Measurements from ENCODE around the gene GPR31.

Gene GPR31

GRCh38 chr6:167137081-167137480, 20.7 kb downstream of the GPR31 start:
- no peak for DNase-seq

DNA sequence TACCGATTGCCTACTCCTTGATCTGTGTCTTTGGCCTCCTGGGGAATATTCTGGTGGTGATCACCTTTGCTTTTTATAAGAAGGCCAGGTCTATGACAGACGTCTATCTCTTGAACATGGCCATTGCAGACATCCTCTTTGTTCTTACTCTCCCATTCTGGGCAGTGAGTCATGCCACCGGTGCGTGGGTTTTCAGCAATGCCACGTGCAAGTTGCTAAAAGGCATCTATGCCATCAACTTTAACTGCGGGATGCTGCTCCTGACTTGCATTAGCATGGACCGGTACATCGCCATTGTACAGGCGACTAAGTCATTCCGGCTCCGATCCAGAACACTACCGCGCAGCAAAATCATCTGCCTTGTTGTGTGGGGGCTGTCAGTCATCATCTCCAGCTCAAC, 21.4 kb downstream of the GPR31 start:
- no peak for DNase-seq

DNA sequence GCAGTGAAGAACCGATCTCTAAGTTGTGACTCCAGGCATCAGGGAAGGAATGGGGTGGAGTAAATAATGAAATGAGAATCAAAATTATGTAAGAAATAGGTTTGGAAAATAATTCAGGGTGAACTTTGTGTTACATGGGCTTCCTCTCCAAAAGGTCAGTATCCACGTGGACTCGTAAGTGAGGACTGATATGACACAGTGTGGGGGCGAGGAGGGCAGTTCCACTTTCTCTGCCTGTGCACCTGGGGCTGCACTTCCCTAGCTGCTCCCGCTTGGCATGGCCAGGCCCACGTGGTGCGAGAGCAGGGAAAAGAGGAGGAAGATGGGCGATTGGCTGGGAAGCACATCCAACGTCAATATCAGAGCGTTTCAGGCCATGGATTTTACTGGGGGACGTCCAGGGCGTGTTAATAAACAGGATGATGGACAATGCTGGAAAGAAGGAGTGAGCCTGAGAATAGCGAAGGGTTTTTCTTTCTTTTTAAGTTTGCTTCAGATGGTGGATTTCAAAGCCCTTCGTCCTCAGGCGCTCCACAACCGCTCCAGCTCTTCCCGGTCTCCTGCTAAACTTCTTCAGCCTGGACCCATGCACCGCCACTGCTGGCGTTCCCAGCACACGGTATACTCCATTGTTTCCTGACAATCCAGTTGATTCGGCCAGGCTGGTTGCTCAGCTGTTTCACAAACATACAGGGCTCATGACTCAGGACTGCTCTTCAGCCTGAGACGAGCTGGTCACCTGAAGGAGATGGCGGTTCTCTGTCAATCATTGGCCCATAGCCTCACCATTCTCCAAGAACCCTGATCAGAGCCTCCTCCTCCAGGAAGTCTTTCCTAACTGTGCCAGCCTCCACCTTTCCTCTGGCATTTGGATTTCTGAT, 23.1 kb downstream of the GPR31 start:
- no peak for DNase-seq

DNA sequence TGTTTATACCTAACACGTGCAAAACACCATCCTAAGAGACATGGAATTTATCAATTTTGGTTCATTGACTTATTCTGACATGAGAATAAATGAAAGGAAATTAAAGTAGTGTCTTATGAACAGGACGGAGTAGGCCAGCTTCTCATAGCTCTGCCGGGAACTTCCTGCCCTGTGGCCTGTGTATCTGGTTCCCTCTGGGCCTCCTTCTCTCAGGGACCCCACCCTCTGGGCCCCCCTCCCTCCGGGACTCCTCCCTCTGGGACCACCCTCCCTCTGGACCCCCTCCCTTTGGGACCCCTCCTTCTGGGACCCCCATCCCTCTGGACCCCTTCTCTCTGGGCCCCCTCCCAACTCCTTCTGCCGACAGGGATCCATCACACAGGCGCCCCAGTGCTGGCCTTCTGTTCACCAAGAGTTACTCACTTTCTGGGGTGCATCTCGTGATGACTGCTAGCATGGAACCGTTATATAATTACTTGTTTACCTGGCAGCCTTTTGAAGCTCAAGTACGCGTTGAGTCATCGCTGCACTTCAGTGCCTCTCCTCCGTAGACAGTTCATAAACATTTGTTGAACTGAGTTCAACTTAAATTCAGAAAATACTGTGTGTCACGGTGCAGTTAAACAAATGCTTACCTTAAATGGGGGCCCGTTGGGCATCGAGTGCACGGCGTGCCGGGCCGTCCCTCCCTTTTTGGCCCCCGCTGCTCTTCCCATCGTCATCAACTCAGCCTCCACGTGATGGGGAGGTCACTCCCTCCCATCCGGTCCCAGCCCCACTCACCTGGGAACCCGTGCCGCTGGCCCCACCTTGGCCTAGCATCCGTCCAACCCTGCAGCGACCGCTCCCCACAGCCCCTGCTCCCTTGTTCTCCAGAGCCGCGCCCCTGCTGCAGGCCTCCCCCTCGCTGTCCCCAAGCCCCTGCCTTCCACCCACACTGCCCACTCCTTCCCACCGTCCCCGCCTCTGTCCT, 26.8 kb downstream of the GPR31 start:
- DNase-seq: no peak

DNA sequence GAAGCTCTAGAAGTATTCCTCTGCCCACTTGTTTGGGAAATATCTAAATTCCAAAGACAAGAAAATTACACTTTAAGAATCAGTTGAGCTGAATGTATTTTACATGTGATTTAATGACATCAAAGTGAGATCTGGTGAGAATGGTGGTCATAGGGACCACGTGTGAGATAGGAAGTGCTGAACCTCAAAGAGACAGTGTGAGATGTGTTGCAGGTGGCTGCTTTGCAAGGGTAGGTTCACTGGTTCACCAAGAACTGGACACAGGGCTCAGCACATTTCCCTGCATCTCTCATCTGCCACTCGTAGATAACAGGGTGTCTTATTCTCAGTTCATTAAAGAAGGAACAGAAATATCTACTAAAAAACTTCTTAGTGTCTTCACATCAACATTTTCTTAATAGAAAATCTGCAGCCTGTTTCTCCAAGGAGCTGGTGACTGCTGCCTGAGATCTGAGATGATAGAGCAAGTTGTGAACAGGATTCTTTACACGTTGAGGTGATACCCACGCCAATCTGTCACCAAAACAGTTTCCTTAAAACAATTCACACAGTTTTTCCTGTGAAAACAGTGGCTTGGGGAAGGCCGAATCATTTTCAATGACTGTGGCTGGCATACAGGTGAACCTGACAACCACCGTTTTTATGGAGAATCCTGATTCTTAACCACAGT, 27.6 kb downstream of the GPR31 start:
- no peak for DNase-seq

DNA sequence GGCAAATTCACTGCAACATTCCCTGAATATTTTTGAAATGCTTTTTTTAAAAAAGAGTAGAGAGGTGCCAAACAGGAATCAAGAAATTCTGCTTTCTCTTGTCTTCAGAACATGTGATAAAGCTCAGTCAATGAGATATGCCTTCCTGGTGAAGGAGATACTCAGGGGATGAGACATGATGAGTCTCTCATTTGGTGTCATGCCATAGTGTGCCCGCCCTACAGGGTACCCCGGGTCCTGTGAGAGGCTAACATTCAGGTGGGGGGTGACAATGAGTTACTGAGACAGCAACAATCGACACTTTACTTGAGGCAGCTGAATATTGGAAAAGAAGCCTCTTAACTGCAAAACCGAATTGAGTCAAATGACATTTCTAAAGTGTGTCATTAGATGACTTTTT, 28.2 kb downstream of the GPR31 start:
- DNase-seq: no peak

DNA sequence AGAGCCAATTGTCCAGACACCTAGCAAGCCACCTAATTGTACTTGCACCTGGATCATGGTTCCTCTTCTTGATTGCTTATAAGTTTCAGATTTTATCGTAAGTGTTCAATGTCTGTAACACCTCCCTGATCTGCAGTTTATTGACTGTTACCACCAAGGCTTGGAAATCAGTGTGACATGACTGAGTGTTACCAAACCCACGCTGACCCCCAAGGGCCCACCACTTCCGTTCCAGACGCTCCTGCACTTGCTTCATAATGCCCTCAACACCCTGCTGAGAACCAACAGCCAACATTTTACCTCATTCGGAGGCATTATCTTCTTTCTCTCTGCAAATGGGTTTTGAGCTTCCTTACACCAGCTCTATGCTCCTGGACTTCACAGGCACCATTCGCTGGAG, 28.6 kb downstream of the GPR31 start:
- no peak for DNase-seq

GRCh38 chr6:167127785-167128531, 29.8 kb downstream of the GPR31 start:
- no peak for DNase-seq

GRCh38 chr6:167125855-167126349, 31.9 kb downstream of the GPR31 start:
- DNase-seq: no peak

GRCh38 chr6:167125410-167125809, 32.4 kb downstream of the GPR31 start:
- DNase-seq: no peak

- no peak for DNase-seq
Measured at GRCh38 chr6:167124753-167125152, 33.0 kb downstream of the GPR31 start.

DNA sequence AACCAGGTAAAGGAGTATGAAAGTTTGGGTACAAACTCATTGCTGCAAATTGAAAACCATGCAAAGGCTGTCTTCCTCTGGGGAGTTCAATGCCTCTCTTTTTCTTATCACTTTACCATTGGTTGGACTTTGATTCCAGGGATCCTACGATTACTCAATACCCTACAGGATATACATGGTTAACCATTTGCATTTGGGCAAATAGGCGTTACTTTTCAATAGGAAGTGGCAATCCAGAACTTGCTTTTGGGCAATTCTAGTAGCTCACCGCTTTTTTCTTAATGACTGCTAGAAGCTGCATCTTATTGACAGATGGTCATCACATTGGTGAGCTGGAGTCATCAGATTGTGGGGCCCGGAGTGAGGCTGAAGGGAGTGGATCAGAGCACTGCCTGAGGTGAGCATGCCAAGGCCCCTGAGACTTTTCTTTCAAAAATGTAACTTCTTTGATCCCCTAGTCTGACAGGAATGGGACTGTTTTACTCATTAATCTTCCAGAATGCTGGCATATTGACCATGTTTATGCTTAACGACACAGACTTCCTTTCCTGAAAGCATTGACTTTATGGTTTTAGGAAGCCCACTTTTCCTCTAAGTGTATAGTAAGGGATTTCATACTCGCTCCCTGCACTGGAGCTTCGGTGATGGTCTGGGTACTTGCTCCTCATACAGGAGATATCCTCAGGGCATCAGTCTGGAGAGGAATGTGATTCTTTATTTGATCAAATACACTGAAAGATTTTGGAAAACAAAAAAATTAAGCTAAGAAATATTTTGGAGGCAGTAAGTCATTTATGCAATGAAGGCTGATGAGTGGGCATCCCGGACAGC, 34.7 kb downstream of the GPR31 start, which contains the start of gene CCR6:
TSS of gene CCR6 (plus strand) at position 270 of the 831 bp plus-strand sequence. CDS start 13,039 bp downstream, outside the sequence.
- no peak for DNase-seq

GRCh38 chr6:167122041-167122826, 35.5 kb downstream of the GPR31 start:
- DNase-seq: no peak

DNA sequence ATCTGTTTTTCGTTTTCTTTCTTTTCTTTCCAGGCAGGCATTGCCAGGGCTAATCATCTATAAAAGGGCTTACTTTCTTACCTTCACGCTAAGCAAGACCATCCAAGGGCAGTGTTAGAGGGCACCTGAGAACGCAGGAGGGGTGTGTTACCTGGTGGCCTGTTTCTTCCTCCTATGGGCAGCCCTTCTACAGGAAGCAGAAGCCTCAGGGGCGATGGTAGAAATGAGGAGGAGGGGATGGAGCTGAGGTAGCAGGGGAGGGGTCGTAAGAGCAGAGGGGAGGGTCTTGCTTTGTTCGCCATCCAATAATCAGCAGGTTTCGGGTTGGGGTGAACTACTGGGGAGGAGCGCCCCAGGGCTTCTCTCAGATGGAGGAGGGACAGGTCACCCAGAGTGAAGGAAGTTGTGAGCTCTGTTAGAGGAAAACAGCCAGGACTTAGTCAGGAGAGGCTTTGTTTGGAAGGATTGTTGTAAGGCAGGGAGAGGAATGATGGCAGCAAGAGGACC, 36.4 kb downstream of the GPR31 start:
- DNase-seq: no peak

GRCh38 chr6:167120583-167120903, 37.2 kb downstream of the GPR31 start:
- DNase-seq: no peak

- no peak for DNase-seq
Measured at GRCh38 chr6:167119670-167120582, 37.9 kb downstream of the GPR31 start.

- DNase-seq: no peak
Measured at GRCh38 chr6:167118839-167119238, 38.9 kb downstream of the GPR31 start.

- DNase-seq: no peak
Measured at GRCh38 chr6:167118006-167118405, 39.8 kb downstream of the GPR31 start.

DNA sequence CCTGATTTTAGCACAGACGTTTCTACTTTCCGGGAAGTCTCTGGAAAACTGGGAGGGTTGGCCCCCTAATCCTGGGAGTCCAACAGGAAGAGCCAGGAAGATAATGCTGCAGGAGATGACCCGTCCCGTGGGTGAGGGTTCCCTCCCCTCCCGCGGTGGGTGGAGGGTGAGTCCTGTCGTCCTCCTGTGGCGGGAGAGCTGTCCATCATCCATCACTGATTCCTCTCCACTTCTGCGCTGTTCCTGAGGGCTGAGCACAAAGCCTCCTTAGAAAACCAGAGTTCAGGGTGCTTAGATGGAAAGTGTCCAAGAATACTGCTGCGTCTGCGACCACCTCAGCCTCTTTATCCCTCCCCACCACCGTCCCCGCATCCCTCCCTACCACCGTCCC, 40.9 kb downstream of the GPR31 start:
- DNase-seq: no peak
